Chondrocyte (in vitro differentiated cells): ENCODE data around the gene UQCC2. TPM values are rescaled to one million over a fixed set of nuclear protein-coding genes. Genes with fewer than 3 reads are reported as not detected.
A peak's percentile ranks its signal among the peaks of the same experiment; 100 is the strongest.

Experiments
- DNase-seq: peaks from one replicate; pipeline ENCODE4 v3.0.0; 2021; ENCODE audit warnings: mixed read lengths, low spot score
- H3K27ac Mint-ChIP-seq: one replicate; pipeline ENCODE4 v1.8.0; 2021; ENCODE audit warnings: mild to moderate bottlenecking, moderate library complexity, mixed read lengths; ENCODE audit not compliant: unreplicated experiment
- H3K27me3 Mint-ChIP-seq: 2 replicates; pipeline ENCODE4 v1.8.0; 2021; ENCODE audit warnings: low read depth, mixed read lengths
- H3K36me3 Mint-ChIP-seq: 2 replicates; pipeline ENCODE4 v1.8.0; 2021; ENCODE audit warnings: low read depth, mixed read lengths
- H3K4me1 Mint-ChIP-seq: 2 replicates; pipeline ENCODE4 v1.8.0; 2021; ENCODE audit warnings: low read depth, mild to moderate bottlenecking, mixed read lengths
- H3K4me3 Mint-ChIP-seq: one replicate; pipeline ENCODE4 v1.8.0; 2021; ENCODE audit warnings: mild to moderate bottlenecking, moderate library complexity, mixed read lengths; ENCODE audit not compliant: unreplicated experiment
- H3K9me3 Mint-ChIP-seq: 2 replicates; pipeline ENCODE4 v1.8.0; 2021; ENCODE audit warnings: low read depth, mixed read lengths
- CTCF ChIP-seq: fragments of 200-600 bp; sonication (generic); IDR thresholded peaks from 2 replicates; pipeline ENCODE4 v1.5.0; 2021; ENCODE audit warnings: antibody characterized with exemption, mild to moderate bottlenecking, moderate library complexity
- total RNA-seq: library from RNA; stranded (reverse); gene quantifications from 3 replicates; pipeline ENCODE4 v1.2.1, GENCODE V29; 2021

Gene UQCC2
- total RNA-seq, 1 donor from 2014 or later: 64.5 TPM

- H3K27me3 Mint-ChIP-seq: no peaks in the 10 kb centered on the region
- no peak for TF ChIP-seq CTCF
- H3K27ac Mint-ChIP-seq: no peak overlapping the region
- H3K36me3 Mint-ChIP-seq: peaks cover 6% of the 10 kb centered on the region
- H3K4me1 Mint-ChIP-seq: no peaks in the 10 kb centered on the region
- no peak overlapping the region for H3K4me3 Mint-ChIP-seq
- no peaks in the 10 kb centered on the region for H3K9me3 Mint-ChIP-seq
- DNase-seq: no peak
These were observed 17.6 kb upstream of the UQCC2 start for GRCh38 chr6:33729059-33729458.

GRCh38 chr6:33728438-33728837, 16.9 kb upstream of the UQCC2 start:
- no peak for DNase-seq
- TF ChIP-seq CTCF: no peak
- H3K4me3 Mint-ChIP-seq: no peak overlapping the region
- no peaks in the 10 kb centered on the region for H3K4me1 Mint-ChIP-seq
- no peak overlapping the region for H3K27ac Mint-ChIP-seq
- H3K36me3 Mint-ChIP-seq: peaks cover 6% of the 10 kb centered on the region
- H3K9me3 Mint-ChIP-seq: no peaks in the 10 kb centered on the region
- peaks cover 2% of the 10 kb centered on the region for H3K27me3 Mint-ChIP-seq

GRCh38 chr6:33727932-33728331, 16.4 kb upstream of the UQCC2 start:
- no peaks in the 10 kb centered on the region for H3K9me3 Mint-ChIP-seq
- H3K4me1 Mint-ChIP-seq: no peaks in the 10 kb centered on the region
- H3K36me3 Mint-ChIP-seq: peaks cover 6% of the 10 kb centered on the region
- no peak for DNase-seq
- TF ChIP-seq CTCF: no peak
- H3K4me3 Mint-ChIP-seq: no peak overlapping the region
- H3K27ac Mint-ChIP-seq: no peak overlapping the region
- peaks cover 2% of the 10 kb centered on the region for H3K27me3 Mint-ChIP-seq

- DNase-seq: peak; percentile 71
- peaks cover 6% of the 10 kb centered on the region for H3K36me3 Mint-ChIP-seq
- no peak overlapping the region for H3K4me3 Mint-ChIP-seq
- peaks cover 2% of the 10 kb centered on the region for H3K27me3 Mint-ChIP-seq
- TF ChIP-seq CTCF: no peak
- no peaks in the 10 kb centered on the region for H3K4me1 Mint-ChIP-seq
- H3K9me3 Mint-ChIP-seq: no peaks in the 10 kb centered on the region
- no peak overlapping the region for H3K27ac Mint-ChIP-seq
These were observed 15.6 kb upstream of the UQCC2 start for GRCh38 chr6:33727126-33727525.

- no peaks in the 10 kb centered on the region for H3K9me3 Mint-ChIP-seq
- peak; percentile 86 for DNase-seq
- H3K27ac Mint-ChIP-seq: no peak overlapping the region
- TF ChIP-seq CTCF: no peak
- no peak overlapping the region for H3K4me3 Mint-ChIP-seq
- H3K4me1 Mint-ChIP-seq: no peaks in the 10 kb centered on the region
- H3K36me3 Mint-ChIP-seq: peaks cover 6% of the 10 kb centered on the region
- peaks cover 2% of the 10 kb centered on the region for H3K27me3 Mint-ChIP-seq
These were observed 15.2 kb upstream of the UQCC2 start for GRCh38 chr6:33726696-33727095.
